GM19324 (cell line): ENCODE measurements around the gene ETS1.

ENCODE experiments used
- ATAC-seq: cut with Tn5 transposase; IDR thresholded peaks from one replicate; pipeline ENCODE4 v1.9.1; 2021; ENCODE audit warnings: mild to moderate bottlenecking, moderate library complexity; ENCODE audit not compliant: unreplicated experiment, low FRiP score

Gene ETS1

DNA sequence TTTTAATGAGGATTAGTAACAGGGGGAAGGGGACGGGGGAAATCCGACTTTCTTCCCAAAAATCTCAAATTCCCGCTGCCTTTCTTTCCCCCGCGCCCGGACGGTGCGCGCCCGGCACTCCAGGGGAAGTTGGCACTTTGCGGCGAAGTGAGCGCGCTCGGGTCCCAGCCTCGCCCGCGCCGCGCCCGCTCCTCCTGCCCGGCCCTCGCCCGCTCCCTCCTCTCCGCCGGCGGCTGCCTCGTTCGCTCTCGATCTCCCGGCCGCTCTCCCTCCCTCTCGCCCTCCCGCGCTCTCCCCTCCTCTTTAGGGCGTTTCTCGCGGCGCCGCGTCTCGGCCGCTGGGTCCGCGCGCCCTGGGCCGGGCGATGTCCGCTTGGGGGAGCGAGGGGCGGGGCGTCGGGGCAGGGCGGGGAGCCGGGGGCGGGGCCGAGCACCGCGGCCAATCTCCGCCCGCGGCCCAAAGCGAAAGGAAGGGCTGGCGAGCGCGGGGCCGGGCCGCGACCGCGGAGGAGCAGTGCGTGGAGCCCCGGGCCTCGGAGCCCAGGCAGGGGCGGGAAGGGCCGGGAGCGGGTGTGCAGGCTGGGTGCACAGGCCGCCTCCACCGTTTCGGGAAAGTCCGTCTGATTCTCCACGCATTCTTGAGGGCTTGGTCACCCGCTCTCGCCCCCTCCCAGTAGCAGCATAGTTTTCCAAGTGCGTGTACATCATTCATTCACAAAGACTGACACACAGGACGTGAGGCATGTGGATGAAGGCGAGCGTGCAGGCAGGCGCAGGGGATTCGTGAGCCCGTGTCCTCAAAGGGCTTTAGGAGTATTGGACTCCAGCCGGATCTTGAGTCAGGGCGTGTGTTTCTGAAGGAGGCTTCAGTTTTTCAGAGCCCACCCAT lies 65.1 kb downstream of the ETS1 start:
- ATAC-seq, result peak; percentile 86

- no peak for ATAC-seq
Measured at GRCh38 chr11:128521682-128522054, 65.7 kb downstream of the ETS1 start.

DNA sequence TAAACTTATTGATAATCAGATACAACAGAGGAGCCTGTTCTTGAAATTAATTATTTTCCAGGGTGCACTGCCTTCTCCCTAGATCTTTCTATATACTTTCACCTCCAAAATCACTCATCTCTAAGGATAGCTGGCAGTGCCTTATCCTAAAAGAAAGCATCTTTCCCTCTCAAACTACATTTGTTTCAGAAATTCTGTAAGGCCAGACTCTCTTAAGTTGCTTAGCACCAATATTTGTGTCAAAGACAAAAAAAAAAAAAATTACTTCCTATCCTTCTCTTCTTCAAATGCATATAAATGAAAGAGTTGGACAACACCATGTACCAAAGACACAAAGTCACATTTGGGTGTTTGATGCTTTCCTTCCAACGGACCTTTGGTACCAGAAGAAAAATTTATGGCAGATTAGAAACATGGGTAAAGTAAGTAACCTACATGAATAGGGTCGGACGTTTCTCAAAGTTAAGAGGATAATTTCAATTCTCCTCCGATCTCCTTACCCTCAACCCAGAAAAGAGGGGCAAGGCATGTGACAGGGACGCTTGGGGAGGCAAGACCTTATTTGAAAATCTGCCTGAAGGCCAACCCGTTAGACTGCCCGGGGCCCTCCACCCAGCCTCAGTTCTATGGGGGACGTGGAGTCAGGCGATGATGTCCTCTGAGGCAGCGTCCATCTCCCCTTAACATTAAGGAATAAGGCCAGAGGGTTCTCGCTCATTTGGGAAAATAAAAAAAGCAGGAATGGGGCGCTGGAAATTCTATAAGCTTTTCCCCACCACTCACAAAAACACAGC lies 66.3 kb downstream of the ETS1 start:
- ATAC-seq, result no peak

DNA sequence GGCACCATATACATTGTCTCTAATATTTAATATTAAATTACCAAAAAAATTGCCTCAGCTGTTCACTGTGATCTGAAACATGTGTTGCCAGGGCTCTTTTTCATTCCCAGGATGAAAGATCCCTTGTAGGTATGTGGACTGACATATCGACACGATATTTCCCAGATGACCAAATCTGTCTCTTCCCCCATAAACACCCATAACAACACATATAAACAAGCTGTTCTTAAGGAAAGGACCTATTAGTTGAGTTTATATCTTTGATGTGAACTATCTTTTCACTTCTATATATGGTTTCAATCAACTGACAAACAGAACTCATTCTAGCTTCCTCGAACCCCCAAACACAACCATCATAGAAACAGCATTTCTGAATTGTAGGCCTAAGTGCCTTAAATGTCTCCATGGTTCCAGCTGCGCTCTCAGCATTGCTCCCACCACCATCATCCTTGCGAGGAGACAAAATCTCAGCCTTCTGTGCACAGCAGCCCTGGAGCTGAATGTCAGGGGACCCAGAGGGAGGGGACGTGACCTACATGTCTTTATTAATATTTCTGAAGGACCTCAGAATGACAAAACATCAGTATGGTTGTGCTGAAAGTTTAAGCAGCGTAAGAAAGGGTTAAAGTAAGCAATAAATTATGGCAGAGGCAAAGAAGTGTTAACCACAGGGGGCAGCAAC lies 67.0 kb downstream of the ETS1 start:
- ATAC-seq, result no peak

- ATAC-seq, result no peak
Measured at GRCh38 chr11:128519338-128519737, 68.0 kb downstream of the ETS1 start.

- no peak for ATAC-seq
Measured at GRCh38 chr11:128518493-128519207, 68.7 kb downstream of the ETS1 start.

GRCh38 chr11:128517451-128518230 lies 69.7 kb downstream of the ETS1 start:
- no peak for ATAC-seq

GRCh38 chr11:128516886-128517285 lies 70.5 kb downstream of the ETS1 start:
- no peak for ATAC-seq

- no peak for ATAC-seq
Measured at GRCh38 chr11:128515826-128516778, 71.3 kb downstream of the ETS1 start.

DNA sequence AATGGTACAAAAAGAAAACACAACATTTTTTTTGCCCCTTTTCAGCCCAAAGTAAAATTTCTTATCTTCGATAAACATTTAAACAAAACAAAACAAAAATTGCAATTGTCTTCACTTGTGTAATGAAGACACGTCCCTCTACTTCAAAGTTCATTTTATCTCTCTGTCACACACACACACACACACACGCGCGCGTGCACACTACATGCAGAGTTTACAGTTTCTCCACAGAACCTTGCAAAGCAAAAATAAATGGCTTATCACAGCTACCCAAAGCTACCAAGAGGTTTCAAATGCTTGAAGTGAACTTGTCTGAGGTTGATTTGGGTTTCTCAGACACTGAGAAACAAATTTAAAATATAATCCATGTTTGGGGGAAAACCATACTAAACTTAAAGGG lies 72.3 kb downstream of the ETS1 start:
- ATAC-seq, result no peak

- no peak for ATAC-seq
Measured at GRCh38 chr11:128513915-128514681, 73.3 kb downstream of the ETS1 start.

- ATAC-seq, result no peak
Measured at GRCh38 chr11:128512474-128512996, 74.8 kb downstream of the ETS1 start.

DNA sequence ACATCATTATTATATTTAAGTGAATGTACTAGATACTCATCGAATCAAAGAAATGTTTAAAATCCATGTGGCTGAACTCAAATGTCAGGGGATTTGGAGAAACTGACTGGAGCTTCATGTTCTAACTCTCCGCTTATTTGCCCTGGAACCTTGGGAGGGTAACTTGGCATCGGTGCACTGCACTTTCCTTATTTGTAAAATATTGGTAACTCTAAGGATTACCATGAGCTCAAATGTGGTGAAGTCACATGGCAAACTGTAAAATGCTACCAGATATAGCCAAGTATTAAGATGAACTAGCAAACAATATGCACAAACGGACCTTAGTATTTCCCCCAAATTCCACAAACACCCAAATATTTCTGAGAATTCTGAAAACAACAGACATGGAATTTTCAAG lies 75.6 kb downstream of the ETS1 start:
- ATAC-seq, result no peak

DNA sequence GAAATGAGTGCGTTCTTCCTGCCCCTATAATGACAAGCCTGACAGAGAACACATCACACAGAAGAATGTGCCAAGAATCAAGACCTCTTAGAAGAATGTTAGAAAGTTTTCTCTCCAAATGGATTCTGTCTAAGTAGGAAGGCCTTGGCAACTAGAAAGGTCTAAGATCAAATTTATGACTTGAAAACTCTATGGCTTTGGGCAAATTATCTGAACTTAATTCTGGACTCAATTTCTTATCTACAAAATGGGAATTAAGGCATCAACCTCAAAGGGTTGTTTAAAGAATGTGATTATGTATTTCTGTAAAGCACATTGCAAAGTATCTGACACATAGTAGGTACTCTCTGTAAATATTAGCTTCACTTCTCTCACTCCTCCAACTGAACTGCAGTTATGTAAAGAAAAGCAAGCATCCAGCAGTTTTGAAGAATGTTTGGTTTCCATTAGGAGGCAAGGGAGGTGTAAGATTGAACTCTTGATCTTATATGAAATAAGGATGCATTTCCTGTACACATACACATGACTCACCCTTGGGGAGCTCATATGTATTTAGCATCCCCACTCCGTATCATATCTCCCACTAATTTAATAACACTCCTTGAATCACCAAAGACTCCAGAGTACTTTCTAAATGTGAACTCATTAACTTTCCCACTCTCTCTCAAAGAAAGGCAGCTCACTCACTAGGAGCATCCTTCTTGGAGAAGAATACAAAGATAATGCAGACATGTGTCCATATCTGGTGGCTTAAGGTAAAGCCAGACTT lies 77.6 kb downstream of the ETS1 start:
- no peak for ATAC-seq

- no peak for ATAC-seq
Measured at GRCh38 chr11:128508770-128509510, 78.4 kb downstream of the ETS1 start.

DNA sequence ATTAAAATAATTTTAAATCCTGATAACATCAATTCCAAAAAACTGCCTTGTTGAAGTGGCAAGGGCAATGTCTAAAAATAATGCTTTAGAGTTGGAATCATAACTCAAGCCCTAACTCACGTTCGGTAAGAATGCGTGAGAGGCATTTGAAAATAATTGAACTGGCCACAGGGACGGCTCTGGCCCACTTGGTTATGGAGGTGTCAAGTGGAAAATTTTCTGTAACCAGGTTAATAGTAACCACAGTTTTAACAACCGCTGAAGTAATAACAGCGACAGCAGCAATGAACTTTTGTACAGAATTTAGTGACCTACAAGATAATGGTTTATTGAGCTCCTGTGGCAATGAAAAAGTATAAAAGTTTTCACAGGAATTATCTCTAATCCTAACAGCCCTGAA lies 79.4 kb downstream of the ETS1 start:
- ATAC-seq, result no peak
